Lower lobe of right lung (tissue), 2 donors: ENCODE results near the gene CUL3. TPM values are rescaled to one million over a fixed set of nuclear protein-coding genes. Genes with fewer than 3 reads are reported as not detected.

ENCODE experiments used
- ATAC-seq, 2 donors: fragments of 200-7000 bp; cut with Tn5 transposase; one replicate each; pipeline ENCODE4 v1.9.1; 2020 to 2022; ENCODE audit warnings: mild to moderate bottlenecking in 2 of 2, moderate library complexity in 2 of 2
- DNase-seq: peaks from one replicate; pipeline ENCODE4 v3.0.0-alpha.2; 2020
- H3K27ac ChIP-seq: fragments of 200-600 bp; one replicate; pipeline ENCODE4 v1.8.0; 2022
- H3K27me3 ChIP-seq: fragments of 200-600 bp; one replicate; pipeline ENCODE4 v1.8.0; 2022; ENCODE audit warnings: low read depth
- H3K36me3 ChIP-seq: fragments of 200-600 bp; one replicate; pipeline ENCODE4 v1.8.0; 2022; ENCODE audit warnings: mild to moderate bottlenecking
- H3K4me1 ChIP-seq: fragments of 200-600 bp; one replicate; pipeline ENCODE4 v1.8.0; 2022
- H3K4me3 ChIP-seq: fragments of 200-600 bp; one replicate; pipeline ENCODE4 v1.8.0; 2022; ENCODE audit warnings: mild to moderate bottlenecking
- H3K9me3 ChIP-seq: fragments of 200-600 bp; one replicate; pipeline ENCODE4 v1.8.0; 2022
- intact Hi-C: fragments of 100-400 bp; cut with DNase I; formaldehyde crosslinking; loops from one replicate; pipeline ENCODE4 v1.11.0; 2022
- total RNA-seq: library from RNA; stranded (reverse); fragmentation: NEBNext Ultra II Directional; extraction: Animal tissue kit (Norgen Biotek cat#: 25700); gene quantifications from one replicate; pipeline ENCODE4 v1.2.1, GENCODE V29; 2021
- TF ChIP-seq, protein P1 (sequence below): fragments of 200-600 bp; IDR thresholded peaks from one replicate; pipeline ENCODE4 v1.8.0; 2022; ENCODE audit warnings: antibody characterized with exemption, mild to moderate bottlenecking
- donor health status: DM: no; HTN: yes; CAD: no; lungs with severe emphysema.

The CUL3 gene
- total RNA-seq, 1 donor from 2014 or later, result 79.2 TPM

DNA sequence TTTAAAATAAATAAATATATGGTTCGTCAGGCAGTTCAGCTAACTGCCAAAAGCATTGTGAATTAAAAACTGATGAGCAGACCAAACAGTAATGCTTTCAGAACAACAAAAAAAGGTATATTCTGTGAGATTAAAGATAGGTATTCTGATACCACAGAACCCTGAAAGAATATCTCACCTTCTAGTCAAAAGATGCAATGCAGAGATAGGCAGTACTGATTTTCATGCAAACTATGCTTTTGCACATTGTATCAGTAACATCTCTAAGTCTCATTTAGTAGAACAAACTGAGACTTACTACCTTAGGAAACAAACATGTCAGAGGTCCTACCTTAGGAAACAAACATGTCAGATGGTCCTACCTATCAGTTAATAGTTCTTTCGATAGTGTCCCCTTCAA is 32.4 kb downstream of the CUL3 start:
- Histone ChIP-seq H3K27ac (no peak overlapping the region), H3K9me3 (no peaks in the 10 kb centered on the region), H3K27me3 (no peaks in the 10 kb centered on the region), H3K4me1 (no peaks in the 10 kb centered on the region), H3K36me3 (no peaks in the 10 kb centered on the region), H3K4me3 (no peak overlapping the region)
- no peak for ATAC-seq
- TF ChIP-seq, protein P1, sequence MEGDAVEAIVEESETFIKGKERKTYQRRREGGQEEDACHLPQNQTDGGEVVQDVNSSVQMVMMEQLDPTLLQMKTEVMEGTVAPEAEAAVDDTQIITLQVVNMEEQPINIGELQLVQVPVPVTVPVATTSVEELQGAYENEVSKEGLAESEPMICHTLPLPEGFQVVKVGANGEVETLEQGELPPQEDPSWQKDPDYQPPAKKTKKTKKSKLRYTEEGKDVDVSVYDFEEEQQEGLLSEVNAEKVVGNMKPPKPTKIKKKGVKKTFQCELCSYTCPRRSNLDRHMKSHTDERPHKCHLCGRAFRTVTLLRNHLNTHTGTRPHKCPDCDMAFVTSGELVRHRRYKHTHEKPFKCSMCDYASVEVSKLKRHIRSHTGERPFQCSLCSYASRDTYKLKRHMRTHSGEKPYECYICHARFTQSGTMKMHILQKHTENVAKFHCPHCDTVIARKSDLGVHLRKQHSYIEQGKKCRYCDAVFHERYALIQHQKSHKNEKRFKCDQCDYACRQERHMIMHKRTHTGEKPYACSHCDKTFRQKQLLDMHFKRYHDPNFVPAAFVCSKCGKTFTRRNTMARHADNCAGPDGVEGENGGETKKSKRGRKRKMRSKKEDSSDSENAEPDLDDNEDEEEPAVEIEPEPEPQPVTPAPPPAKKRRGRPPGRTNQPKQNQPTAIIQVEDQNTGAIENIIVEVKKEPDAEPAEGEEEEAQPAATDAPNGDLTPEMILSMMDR, result no peak
- intact Hi-C loops, result no loop called here
- no peak for DNase-seq

DNA sequence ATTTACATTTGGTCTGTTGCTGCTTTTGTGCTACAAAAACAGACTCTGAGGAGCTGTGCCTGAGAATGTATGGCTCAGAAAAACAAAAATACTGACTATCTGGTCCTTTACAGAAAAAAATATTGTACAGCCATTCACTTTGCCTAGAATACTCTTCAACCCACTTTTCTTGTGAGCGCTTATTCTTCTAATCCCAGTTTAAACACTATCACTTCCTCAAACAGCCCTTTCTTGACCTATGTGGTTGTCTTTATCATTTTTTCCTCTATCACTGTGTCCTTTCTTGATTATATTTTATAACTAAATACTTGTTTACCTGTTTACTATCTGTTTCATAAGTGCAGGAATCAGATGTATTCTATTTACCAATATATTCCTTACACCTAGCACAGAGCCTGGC is 33.5 kb downstream of the CUL3 start:
- no peak for ATAC-seq
- H3K9me3 ChIP-seq, result no peaks in the 10 kb centered on the region
- TF ChIP-seq, protein P1, result no peak

DNA sequence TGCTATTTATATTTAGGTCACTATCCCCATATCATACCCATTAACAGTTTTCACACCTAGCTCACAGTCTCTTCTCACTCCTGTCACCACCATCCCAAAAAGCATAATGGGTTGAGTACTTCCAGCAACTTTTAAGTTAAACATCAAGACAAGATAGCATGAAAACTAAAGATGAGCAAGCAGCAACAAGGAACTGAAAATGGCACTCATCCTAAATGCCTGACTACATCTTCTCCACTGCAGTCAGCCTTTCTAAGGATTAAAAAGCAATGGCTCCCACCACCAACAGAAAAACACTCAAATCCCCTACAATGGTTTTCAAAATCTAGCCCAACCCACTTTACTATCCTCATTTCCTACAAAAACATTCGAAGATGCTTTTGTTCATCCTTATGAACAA is 38.2 kb downstream of the CUL3 start:
- DNase-seq (no peak), ATAC-seq (no peak)
- Histone ChIP-seq H3K4me1 (peaks cover 16% of the 10 kb centered on the region), H3K9me3 (no peaks in the 10 kb centered on the region), H3K27me3 (no peaks in the 10 kb centered on the region), H3K27ac (no peak overlapping the region), H3K36me3 (no peaks in the 10 kb centered on the region), H3K4me3 (no peak overlapping the region)
- intact Hi-C loops, result no loop called here
- TF ChIP-seq, protein P1, result no peak

More for the DNA sequence above, 33.5 kb downstream of the CUL3 start:
- Histone ChIP-seq H3K27ac (no peak overlapping the region), H3K4me1 (no peaks in the 10 kb centered on the region), H3K36me3 (no peaks in the 10 kb centered on the region), H3K4me3 (no peak overlapping the region), H3K27me3 (no peaks in the 10 kb centered on the region)
- no peak for DNase-seq
- intact Hi-C loops, result no loop called here

DNA sequence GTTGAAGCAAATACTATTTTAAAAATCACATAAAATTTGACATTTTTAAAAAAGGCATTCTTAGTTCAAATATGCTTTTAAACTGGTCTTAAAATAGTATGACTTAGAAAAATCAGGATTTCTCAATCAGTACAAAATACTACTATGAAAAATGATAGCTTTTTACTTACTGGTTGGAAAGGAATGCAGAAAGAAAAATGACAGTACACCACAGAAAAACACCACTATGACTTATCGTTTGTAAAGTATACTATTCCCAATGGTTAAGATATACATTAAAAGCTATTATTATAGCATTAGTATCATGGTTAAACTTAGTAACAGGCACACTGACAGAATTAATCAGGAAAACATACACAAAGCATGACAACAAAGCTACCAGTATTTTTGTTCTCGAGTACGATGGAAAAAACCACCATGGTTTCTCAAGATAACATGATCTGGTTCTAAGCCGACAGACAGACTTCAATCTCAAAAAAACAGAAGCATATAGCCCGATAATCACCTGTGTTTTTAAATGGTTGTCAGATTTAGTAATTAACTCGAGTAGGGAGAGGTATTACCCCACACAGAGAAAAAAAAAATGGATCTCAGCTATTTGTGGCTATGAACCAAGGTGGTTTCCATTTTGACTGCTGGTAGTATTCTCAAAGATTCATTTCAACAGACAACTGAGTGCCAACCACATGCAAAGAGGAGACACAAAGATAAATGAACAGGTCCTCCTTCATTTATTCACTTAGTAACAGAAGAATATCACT is 39.1 kb downstream of the CUL3 start:
- Histone ChIP-seq H3K4me3 (no peak overlapping the region), H3K27ac (no peak overlapping the region), H3K4me1 (peaks cover 16% of the 10 kb centered on the region), H3K9me3 (no peaks in the 10 kb centered on the region), H3K27me3 (no peaks in the 10 kb centered on the region), H3K36me3 (no peaks in the 10 kb centered on the region)
- no peak for DNase-seq
- ATAC-seq, result no peak
- TF ChIP-seq, protein P1, result no peak
- intact Hi-C loops, result no loop called here

DNA sequence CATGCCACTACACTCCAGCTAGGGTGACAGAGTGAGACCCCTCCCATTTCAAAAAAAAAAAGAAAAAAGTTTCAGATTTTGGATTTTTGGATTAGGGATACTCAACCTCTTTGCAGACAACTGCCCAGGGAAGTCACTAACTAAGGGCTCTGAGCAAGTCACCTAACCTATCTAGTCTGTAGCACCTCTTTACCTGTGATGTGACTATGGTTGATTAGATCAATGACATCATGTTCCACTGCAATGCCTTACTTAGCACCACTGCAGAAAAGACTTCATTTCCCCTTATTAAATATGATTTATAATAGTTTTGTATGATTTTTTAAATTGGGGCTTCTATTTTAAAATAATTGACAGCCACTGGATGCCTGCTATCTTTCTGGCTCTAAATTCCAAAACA is 41.2 kb downstream of the CUL3 start:
- DNase-seq (no peak), ATAC-seq (no peak)
- TF ChIP-seq, protein P1, result no peak
- intact Hi-C loops, result no loop called here
- Histone ChIP-seq H3K36me3 (no peaks in the 10 kb centered on the region), H3K4me1 (peaks cover 16% of the 10 kb centered on the region), H3K27me3 (no peaks in the 10 kb centered on the region), H3K4me3 (no peak overlapping the region), H3K27ac (no peak overlapping the region), H3K9me3 (no peaks in the 10 kb centered on the region)
